G401.6 (cell line): ENCODE measurements around the gene GIMAP2.

ENCODE experiments used
- FAIRE-seq: peaks from 2 replicates; lab custom pipeline; 2012; peaks lifted over from hg19 to GRCh38; lab: Jason Lieb, UNC

Gene GIMAP2

GRCh38 chr7:150733482-150734095 lies 48.1 kb downstream of the GIMAP2 start:
- no peak for FAIRE-seq

DNA sequence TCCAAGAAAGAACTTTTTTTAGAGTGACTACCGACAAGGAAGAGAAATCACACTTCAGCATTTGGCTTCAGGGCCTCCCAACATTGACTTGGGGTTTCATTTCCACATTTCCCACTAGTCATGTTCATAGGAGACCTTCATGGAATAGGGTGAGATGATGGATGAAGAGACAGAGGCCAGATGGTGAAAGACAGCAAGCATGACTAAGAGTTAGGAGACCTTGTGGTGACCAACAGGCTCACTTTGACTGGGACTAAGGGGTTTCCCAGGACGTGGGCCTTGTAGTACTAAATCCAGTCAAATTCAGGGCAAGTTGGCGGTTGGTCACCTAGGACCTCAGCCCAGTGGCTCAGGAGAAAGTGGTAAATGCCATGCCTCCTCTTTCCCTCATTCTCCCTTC lies 48.7 kb downstream of the GIMAP2 start:
- no peak for FAIRE-seq

- FAIRE-seq: no peak
Measured at GRCh38 chr7:150735596-150736358, 50.3 kb downstream of the GIMAP2 start.

- no peak for FAIRE-seq
Measured at GRCh38 chr7:150736864-150737263, 51.4 kb downstream of the GIMAP2 start.

GRCh38 chr7:150737265-150738055 lies 52.0 kb downstream of the GIMAP2 start, which contains the start of gene GIMAP5:
GIMAP5 (plus strand) TSS chr7:150737418; CDS start chr7:150740885, 3,467 bp downstream.
- FAIRE-seq: no peak

- FAIRE-seq: no peak
Measured at GRCh38 chr7:150738092-150738491, 52.6 kb downstream of the GIMAP2 start.

GRCh38 chr7:150738591-150739001 lies 53.1 kb downstream of the GIMAP2 start:
- no peak for FAIRE-seq

DNA sequence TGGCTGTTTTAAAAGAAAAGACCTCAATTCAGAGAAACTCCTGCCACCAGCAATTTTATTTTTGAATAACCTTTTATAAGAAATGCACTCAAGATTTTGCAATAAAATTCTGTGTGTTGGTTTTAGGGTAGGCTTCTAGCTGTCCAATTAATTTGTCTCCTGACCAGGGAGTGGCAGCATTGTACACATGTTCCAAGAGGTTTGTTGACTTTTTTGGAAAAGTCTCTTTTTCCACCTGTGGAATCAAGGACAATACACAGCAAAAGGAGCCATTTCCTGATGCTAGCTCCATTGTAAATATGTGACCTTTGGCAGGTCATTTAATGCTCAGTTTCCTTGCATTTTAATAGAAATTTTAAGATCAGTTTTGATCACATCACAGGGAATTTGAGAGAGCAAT lies 53.5 kb downstream of the GIMAP2 start:
- FAIRE-seq: no peak

GRCh38 chr7:150740053-150740452 lies 54.5 kb downstream of the GIMAP2 start:
- no peak for FAIRE-seq

DNA sequence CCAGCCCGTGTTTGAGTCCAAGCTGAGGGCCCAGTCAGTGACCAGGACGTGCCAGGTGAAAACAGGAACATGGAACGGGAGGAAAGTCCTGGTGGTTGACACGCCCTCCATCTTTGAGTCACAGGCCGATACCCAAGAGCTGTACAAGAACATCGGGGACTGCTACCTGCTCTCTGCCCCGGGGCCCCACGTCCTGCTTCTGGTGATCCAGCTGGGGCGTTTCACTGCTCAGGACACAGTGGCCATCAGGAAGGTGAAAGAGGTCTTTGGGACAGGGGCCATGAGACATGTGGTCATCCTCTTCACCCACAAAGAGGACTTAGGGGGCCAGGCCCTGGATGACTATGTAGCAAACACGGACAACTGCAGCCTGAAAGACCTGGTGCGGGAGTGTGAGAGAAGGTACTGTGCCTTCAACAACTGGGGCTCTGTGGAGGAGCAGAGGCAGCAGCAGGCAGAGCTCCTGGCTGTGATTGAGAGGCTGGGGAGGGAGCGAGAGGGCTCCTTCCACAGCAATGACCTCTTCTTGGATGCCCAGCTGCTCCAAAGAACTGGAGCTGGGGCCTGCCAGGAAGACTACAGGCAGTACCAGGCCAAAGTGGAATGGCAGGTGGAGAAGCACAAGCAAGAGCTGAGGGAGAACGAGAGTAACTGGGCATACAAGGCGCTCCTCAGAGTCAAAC lies 56.9 kb downstream of the GIMAP2 start:
- FAIRE-seq: no peak
